RCC 7860 (cell line): ENCODE measurements around the gene EMC10.
"Not testable (repeated sequence)": the region's sequence is repeated elsewhere in the genome, so short reads cannot be mapped to it uniquely, and the experiment has no call there.

Source experiments
- DNase-seq: peaks from one replicate; pipeline ENCODE4 v3.0.0-alpha.2; 2015; ENCODE audit warnings: low spot score
- FAIRE-seq: peaks from 2 replicates; lab custom pipeline; 2012; peaks lifted over from hg19 to GRCh38; lab: Jason Lieb, UNC

Gene EMC10

GRCh38 chr19:50512999-50513745 lies 36.9 kb downstream of the EMC10 start:
- FAIRE-seq (no peak), DNase-seq (no peak)

- FAIRE-seq = no peak
- no peak for DNase-seq
Observed at GRCh38 chr19:50513746-50514345, 37.5 kb downstream of the EMC10 start, which contains the start of gene ASPDH. Gene ASPDH (minus strand): TSS chr19:50513913. CDS start chr19:50513823, 90 bp downstream.

GRCh38 chr19:50514346-50515167 lies 38.2 kb downstream of the EMC10 start:
- no peak for FAIRE-seq
- no peak for DNase-seq

- no peak for FAIRE-seq
- DNase-seq = no peak
Observed at GRCh38 chr19:50515168-50515561, 38.9 kb downstream of the EMC10 start.

GRCh38 chr19:50516456-50516855 lies 40.1 kb downstream of the EMC10 start:
- no peak for FAIRE-seq
- DNase-seq = no peak

GRCh38 chr19:50516964-50517703 lies 40.8 kb downstream of the EMC10 start:
- DNase-seq (no peak), FAIRE-seq (no peak)

- FAIRE-seq (no peak), DNase-seq (no peak)
Observed at GRCh38 chr19:50517704-50518075, 41.4 kb downstream of the EMC10 start.

- FAIRE-seq (no peak), DNase-seq (no peak)
Observed at GRCh38 chr19:50518091-50519005, 42.0 kb downstream of the EMC10 start.

- FAIRE-seq (no peak), DNase-seq (no peak)
Observed at GRCh38 chr19:50519006-50519575, 42.8 kb downstream of the EMC10 start.

GRCh38 chr19:50520822-50521465 lies 44.6 kb downstream of the EMC10 start:
- DNase-seq (no peak), FAIRE-seq (no peak)

GRCh38 chr19:50522881-50523280 lies 46.6 kb downstream of the EMC10 start:
- FAIRE-seq = no peak

GRCh38 chr19:50528052-50528451 lies 51.7 kb downstream of the EMC10 start:
- FAIRE-seq, DNase-seq: not testable (repeated sequence)

More at GRCh38 chr19:50522881-50523280, 46.6 kb downstream of the EMC10 start:
- DNase-seq = no peak

- FAIRE-seq (no peak), DNase-seq (no peak)
Observed at GRCh38 chr19:50531171-50531612, 54.9 kb downstream of the EMC10 start.

GRCh38 chr19:50532952-50533351 lies 56.6 kb downstream of the EMC10 start:
- FAIRE-seq (no peak), DNase-seq (no peak)

GRCh38 chr19:50534478-50534877 lies 58.2 kb downstream of the EMC10 start:
- no peak for FAIRE-seq
- no peak for DNase-seq

- no peak for FAIRE-seq
Observed at GRCh38 chr19:50535672-50536187, 59.4 kb downstream of the EMC10 start.

GRCh38 chr19:50536662-50537305 lies 60.5 kb downstream of the EMC10 start:
- no peak for FAIRE-seq
- no peak for DNase-seq

More at GRCh38 chr19:50535672-50536187, 59.4 kb downstream of the EMC10 start:
- DNase-seq = no peak

GRCh38 chr19:50537306-50537685 lies 61.0 kb downstream of the EMC10 start:
- no peak for DNase-seq
- no peak for FAIRE-seq
